Panc1 (cell line): ENCODE results near the gene METTL2A.
"Not testable (repeated sequence)": the region's sequence is repeated elsewhere in the genome, so short reads cannot be mapped to it uniquely, and the experiment has no call there.

Experiments used
- POLR2AphosphoS5 ChIP-seq: IDR thresholded peaks from 2 replicates; pipeline ENCODE4 v1.6.1; 2012; ENCODE audit warnings: mild to moderate bottlenecking, low read depth, low read length, moderate library complexity
- TCF7L2 ChIP-seq: IDR thresholded peaks from 2 replicates; pipeline ENCODE4 v1.6.1; 2011; ENCODE audit warnings: mild to moderate bottlenecking, low read depth, low read length, inconsistent platforms
- TF ChIP-seq, protein P1 (sequence below): fragments of 450-650 bp; IDR thresholded peaks from 2 replicates; pipeline ENCODE4 v1.5.1; 2017; ENCODE audit warnings: mild to moderate bottlenecking
- TF ChIP-seq, protein P2 (sequence below), 2 experiments: IDR thresholded peaks; 2 replicates each; pipeline ENCODE4 v1.6.1; 2011 to 2012; ENCODE audit warnings: low read depth in 2 of 2, control low read depth in 1 of 2, low read length in 1 of 2, mild to moderate bottlenecking in 1 of 2, moderate library complexity in 1 of 2; ENCODE audit not compliant: insufficient read depth in 1 of 2

DNA sequence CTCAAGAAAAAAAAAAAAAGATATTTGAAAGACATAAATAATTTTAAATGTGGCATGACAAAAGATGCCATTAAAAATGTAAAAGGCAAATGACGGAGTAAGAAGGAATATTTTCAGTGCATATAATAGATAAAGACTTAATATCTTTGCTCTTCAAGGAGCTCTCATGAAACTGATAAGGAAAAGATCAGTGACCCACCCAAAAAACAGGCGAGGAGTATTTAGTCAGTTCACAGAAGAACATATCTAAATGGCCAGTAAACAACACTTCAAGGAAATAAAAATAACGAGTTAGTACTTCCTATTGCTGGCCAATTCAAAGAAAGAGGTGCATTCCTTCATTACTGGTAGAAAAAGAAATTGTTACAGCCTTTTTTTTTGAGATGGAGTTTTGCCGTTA lies 22.1 kb downstream of the METTL2A start:
- TF ChIP-seq POLR2AphosphoS5, TCF7L2: not testable (repeated sequence)
- TF ChIP-seq, protein P1, sequence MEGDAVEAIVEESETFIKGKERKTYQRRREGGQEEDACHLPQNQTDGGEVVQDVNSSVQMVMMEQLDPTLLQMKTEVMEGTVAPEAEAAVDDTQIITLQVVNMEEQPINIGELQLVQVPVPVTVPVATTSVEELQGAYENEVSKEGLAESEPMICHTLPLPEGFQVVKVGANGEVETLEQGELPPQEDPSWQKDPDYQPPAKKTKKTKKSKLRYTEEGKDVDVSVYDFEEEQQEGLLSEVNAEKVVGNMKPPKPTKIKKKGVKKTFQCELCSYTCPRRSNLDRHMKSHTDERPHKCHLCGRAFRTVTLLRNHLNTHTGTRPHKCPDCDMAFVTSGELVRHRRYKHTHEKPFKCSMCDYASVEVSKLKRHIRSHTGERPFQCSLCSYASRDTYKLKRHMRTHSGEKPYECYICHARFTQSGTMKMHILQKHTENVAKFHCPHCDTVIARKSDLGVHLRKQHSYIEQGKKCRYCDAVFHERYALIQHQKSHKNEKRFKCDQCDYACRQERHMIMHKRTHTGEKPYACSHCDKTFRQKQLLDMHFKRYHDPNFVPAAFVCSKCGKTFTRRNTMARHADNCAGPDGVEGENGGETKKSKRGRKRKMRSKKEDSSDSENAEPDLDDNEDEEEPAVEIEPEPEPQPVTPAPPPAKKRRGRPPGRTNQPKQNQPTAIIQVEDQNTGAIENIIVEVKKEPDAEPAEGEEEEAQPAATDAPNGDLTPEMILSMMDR: not testable (repeated sequence)
- TF ChIP-seq, protein P2, sequence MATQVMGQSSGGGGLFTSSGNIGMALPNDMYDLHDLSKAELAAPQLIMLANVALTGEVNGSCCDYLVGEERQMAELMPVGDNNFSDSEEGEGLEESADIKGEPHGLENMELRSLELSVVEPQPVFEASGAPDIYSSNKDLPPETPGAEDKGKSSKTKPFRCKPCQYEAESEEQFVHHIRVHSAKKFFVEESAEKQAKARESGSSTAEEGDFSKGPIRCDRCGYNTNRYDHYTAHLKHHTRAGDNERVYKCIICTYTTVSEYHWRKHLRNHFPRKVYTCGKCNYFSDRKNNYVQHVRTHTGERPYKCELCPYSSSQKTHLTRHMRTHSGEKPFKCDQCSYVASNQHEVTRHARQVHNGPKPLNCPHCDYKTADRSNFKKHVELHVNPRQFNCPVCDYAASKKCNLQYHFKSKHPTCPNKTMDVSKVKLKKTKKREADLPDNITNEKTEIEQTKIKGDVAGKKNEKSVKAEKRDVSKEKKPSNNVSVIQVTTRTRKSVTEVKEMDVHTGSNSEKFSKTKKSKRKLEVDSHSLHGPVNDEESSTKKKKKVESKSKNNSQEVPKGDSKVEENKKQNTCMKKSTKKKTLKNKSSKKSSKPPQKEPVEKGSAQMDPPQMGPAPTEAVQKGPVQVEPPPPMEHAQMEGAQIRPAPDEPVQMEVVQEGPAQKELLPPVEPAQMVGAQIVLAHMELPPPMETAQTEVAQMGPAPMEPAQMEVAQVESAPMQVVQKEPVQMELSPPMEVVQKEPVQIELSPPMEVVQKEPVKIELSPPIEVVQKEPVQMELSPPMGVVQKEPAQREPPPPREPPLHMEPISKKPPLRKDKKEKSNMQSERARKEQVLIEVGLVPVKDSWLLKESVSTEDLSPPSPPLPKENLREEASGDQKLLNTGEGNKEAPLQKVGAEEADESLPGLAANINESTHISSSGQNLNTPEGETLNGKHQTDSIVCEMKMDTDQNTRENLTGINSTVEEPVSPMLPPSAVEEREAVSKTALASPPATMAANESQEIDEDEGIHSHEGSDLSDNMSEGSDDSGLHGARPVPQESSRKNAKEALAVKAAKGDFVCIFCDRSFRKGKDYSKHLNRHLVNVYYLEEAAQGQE (IDR thresholded peaks at IDR 0.05; ENCODE audit: insufficient read depth in 1 of 2, low read depth in 2 of 2, low read length in 1 of 2): not testable (repeated sequence)
